OCI-LY3 (cell line): ENCODE results near the gene TNP2.

Source experiments
- H2AFZ ChIP-seq: fragments of 200-600, 300-600 bp; shearing (Covaris generic); 2 replicates; pipeline ENCODE4 v1.6.0; 2014; ENCODE audit warnings: antibody characterized with exemption, low read depth, low read length
- H3K27ac ChIP-seq: fragments of 200-600, 300-600 bp; sonication (generic); 2 replicates; pipeline ENCODE4 v1.5.1; 2014; ENCODE audit warnings: mild to moderate bottlenecking, low read length, moderate library complexity, mixed read lengths
- H3K27me3 ChIP-seq: fragments of 200-600, 300-600 bp; sonication (generic); 2 replicates; pipeline ENCODE4 v1.6.1; 2014; ENCODE audit warnings: low read depth, low read length, mixed read lengths
- H3K36me3 ChIP-seq: fragments of 200-600, 300-600 bp; sonication (generic); replicated peaks from 2 replicates; pipeline ENCODE3; 2014; ENCODE audit warnings: low read depth, low read length, mixed read lengths
- H3K4me1 ChIP-seq: fragments of 300-600, 200-600 bp; sonication (generic); 2 replicates; pipeline ENCODE4 v1.6.1; 2014; ENCODE audit warnings: low read length, mixed read lengths
- H3K4me2 ChIP-seq: fragments of 200-600, 300-600 bp; sonication (generic); 2 replicates; pipeline ENCODE4 v1.6.1; 2014; ENCODE audit warnings: low read length, mixed read lengths
- H3K4me3 ChIP-seq: fragments of 300-600, 200-600 bp; sonication (generic); 2 replicates; pipeline ENCODE4 v1.5.1; 2014; ENCODE audit warnings: antibody characterized with exemption, mild to moderate bottlenecking, low read length, moderate library complexity
- H3K79me2 ChIP-seq: fragments of 300-600, 200-600 bp; shearing (Covaris generic); 2 replicates; pipeline ENCODE4 v1.6.1; 2014; ENCODE audit warnings: mild to moderate bottlenecking, low read length, mixed read lengths
- H3K9ac ChIP-seq: fragments of 300-600, 200-600 bp; shearing (Covaris generic); 2 replicates; pipeline ENCODE4 v1.6.0; 2014; ENCODE audit warnings: mild to moderate bottlenecking, low read length, moderate library complexity
- H3K9me3 ChIP-seq: fragments of 200-600, 300-600 bp; shearing (Covaris generic); 2 replicates; pipeline ENCODE4 v1.6.1; 2014; ENCODE audit warnings: low read length, mixed read lengths; ENCODE audit not compliant: insufficient read depth
- H4K20me1 ChIP-seq: fragments of 200-600, 300-600 bp; sonication (generic); 2 replicates; pipeline ENCODE4 v1.6.1; 2016; ENCODE audit warnings: low read length, mixed read lengths; ENCODE audit not compliant: insufficient read depth
- EZH2phosphoT487 ChIP-seq: fragments of 200-600 bp; shearing (Covaris generic); IDR thresholded peaks from 2 replicates; pipeline ENCODE4 v1.6.1; 2018; ENCODE audit warnings: antibody characterized with exemption, mixed run types, low read depth
- TF ChIP-seq, protein P1 (sequence below): fragments of 200-600, 300-600 bp; sonication (generic); IDR thresholded peaks from 2 replicates; pipeline ENCODE4 v1.5.1; 2014; ENCODE audit warnings: antibody characterized with exemption, low read length, low read depth

Gene TNP2

DNA sequence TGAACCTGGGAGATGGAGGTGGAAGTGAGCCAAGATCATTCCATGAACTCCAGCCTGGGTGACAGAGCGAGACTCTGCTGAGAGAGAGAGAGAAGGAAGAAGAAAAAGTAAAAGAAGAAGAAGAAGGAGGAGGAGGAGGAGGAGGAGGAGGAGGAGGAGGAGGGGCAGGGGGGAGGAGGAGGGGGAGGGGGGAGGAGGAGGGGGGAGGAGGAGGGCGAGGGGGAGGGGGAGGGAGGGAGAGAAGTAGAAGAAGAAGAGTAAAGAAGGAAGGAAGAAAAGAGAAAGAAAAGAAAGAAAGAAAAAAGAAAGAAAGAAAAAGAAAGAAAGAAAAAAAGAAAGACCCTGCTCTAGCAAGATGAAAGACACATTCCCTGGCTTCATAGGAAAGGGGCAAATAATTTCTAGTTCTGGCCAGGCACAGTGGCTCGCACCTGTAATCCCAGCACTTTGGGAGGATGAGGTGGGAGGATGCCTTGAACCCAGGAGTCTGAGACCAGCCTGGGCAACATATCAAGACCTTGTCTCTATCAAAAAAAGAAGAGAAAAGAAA lies 36.7 kb downstream of the TNP2 start:
- Histone ChIP-seq H3K4me3 (peak overlapping the region; percentile 49), H2AFZ (peak overlapping the region; percentile 56; the same call in 1 of the 2 replicates), H3K79me2 (no peaks in the 10 kb centered on the region), H3K36me3 (no peaks in the 10 kb centered on the region), H3K4me2 (peak overlapping the region; percentile 58), H3K9ac (peak overlapping the region; percentile 60), H3K9me3 (no peaks in the 10 kb centered on the region), H3K4me1 (peaks cover 51% of the 10 kb centered on the region), H3K27me3 (no peaks in the 10 kb centered on the region), H3K27ac (peak overlapping the region; percentile 68), H4K20me1 (no peaks in the 10 kb centered on the region)
- TF ChIP-seq EZH2phosphoT487, result no peak
- TF ChIP-seq, protein P1, sequence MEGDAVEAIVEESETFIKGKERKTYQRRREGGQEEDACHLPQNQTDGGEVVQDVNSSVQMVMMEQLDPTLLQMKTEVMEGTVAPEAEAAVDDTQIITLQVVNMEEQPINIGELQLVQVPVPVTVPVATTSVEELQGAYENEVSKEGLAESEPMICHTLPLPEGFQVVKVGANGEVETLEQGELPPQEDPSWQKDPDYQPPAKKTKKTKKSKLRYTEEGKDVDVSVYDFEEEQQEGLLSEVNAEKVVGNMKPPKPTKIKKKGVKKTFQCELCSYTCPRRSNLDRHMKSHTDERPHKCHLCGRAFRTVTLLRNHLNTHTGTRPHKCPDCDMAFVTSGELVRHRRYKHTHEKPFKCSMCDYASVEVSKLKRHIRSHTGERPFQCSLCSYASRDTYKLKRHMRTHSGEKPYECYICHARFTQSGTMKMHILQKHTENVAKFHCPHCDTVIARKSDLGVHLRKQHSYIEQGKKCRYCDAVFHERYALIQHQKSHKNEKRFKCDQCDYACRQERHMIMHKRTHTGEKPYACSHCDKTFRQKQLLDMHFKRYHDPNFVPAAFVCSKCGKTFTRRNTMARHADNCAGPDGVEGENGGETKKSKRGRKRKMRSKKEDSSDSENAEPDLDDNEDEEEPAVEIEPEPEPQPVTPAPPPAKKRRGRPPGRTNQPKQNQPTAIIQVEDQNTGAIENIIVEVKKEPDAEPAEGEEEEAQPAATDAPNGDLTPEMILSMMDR, result no peak

DNA sequence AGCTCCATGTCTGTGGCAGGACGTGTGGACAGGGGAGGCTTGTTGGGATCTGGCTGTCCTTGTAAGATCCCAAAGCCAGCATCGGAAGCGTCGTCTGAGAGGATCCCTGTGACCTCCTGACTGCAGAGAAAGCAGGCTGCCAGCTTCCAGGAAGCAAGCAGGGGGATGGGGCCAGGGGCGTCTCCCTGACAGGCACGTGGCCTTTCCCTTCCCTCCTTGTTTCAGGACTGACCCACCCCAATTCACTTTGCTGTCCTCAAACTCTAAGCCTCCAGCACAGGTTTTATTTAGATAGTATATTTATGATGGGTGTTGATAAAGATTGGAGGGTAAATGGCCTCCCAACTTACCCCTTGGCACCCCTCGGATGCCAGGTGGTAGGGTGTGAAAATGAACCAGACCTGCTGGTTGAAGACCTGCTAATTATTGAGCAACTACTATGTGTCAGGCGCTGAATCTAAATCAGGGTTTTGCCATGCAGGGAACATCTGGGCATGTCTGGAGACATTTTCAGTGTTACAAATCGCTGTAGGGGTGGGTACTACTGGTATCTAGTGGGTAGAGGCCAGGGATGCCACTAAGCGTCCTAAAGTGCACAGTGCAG lies 37.7 kb downstream of the TNP2 start:
- no peak overlapping the region for H3K4me3 ChIP-seq
- H3K4me2 ChIP-seq, result peak overlapping the region; percentile 43
- H3K4me1 ChIP-seq, result peaks cover 51% of the 10 kb centered on the region
- no peaks in the 10 kb centered on the region for H3K27me3 ChIP-seq
- no peaks in the 10 kb centered on the region for H3K79me2 ChIP-seq
- TF ChIP-seq EZH2phosphoT487, result no peak
- TF ChIP-seq, protein P1, result no peak
- no peak overlapping the region for H3K27ac ChIP-seq
- no peak overlapping the region; the same call in 1 of the 2 replicates for H3K9ac ChIP-seq
- H2AFZ ChIP-seq, result peak overlapping the region; percentile 32; the same call in 1 of the 2 replicates
- H3K9me3 ChIP-seq, result no peaks in the 10 kb centered on the region
- H3K36me3 ChIP-seq, result no peaks in the 10 kb centered on the region
- no peaks in the 10 kb centered on the region for H4K20me1 ChIP-seq

DNA sequence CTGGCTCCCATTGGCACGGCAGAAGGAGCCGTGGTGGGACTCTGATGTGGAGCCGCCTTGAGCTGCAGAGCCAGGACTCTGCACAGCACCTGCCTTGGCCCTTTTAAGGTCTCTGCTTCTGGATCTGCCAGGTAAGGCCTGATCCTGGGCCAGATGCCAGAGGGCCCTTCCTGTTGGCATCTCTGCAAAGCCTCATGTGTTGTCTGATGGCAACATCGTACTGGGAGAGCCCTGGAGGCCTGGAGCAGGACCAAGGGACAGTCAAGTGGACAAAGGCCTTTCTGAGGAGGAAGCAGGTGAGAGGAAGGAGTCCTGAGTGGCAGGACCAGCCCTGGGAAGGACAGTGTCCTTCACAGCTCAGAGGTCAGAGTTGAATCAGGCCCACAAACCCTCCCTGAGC lies 39.2 kb downstream of the TNP2 start:
- no peak for TF ChIP-seq EZH2phosphoT487
- TF ChIP-seq, protein P1, result no peak
- no peaks in the 10 kb centered on the region for H3K27me3 ChIP-seq

DNA sequence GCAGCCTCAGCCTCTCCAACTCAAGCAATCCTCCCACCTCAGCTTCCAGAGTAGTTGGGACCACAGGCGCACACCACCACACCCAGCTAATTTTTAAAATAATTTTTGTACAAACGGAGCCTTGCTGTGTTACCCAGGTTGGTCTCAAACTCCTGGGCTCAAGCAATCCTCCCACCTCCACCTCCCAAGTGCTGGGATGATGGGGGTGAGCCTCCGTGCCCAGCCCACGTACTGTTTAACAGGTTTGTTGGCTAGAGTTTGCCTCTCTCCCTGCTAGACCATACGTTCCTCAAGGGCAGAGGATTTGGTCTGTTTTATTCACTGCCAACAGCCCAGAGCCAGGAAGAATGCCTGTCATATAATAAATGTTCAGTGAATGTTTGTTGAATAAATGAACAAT lies 39.7 kb downstream of the TNP2 start:
- H3K27me3 ChIP-seq, result no peaks in the 10 kb centered on the region
- no peaks in the 10 kb centered on the region for H4K20me1 ChIP-seq
- H3K4me2 ChIP-seq, result no peak overlapping the region
- no peaks in the 10 kb centered on the region for H3K79me2 ChIP-seq
- H3K27ac ChIP-seq, result no peak overlapping the region
- no peaks in the 10 kb centered on the region for H3K36me3 ChIP-seq
- no peak overlapping the region for H3K4me3 ChIP-seq
- no peak overlapping the region for H2AFZ ChIP-seq
- H3K9me3 ChIP-seq, result no peaks in the 10 kb centered on the region
- H3K9ac ChIP-seq, result no peak overlapping the region
- TF ChIP-seq EZH2phosphoT487, result no peak
- TF ChIP-seq, protein P1, result no peak
- H3K4me1 ChIP-seq, result peaks cover 64% of the 10 kb centered on the region

More for the DNA sequence above, 39.2 kb downstream of the TNP2 start:
- no peak overlapping the region for H2AFZ ChIP-seq
- no peak overlapping the region for H3K4me3 ChIP-seq
- no peak overlapping the region for H3K27ac ChIP-seq
- H3K9me3 ChIP-seq, result no peaks in the 10 kb centered on the region
- no peaks in the 10 kb centered on the region for H3K79me2 ChIP-seq
- peaks cover 59% of the 10 kb centered on the region for H3K4me1 ChIP-seq
- H3K36me3 ChIP-seq, result no peaks in the 10 kb centered on the region
- H3K9ac ChIP-seq, result no peak overlapping the region
- no peaks in the 10 kb centered on the region for H4K20me1 ChIP-seq
- H3K4me2 ChIP-seq, result no peak overlapping the region
